SK-N-SH treated with all-trans-retinoic acid at 6 μM for 48 hours (cell line): Measurements from ENCODE around the gene POLR3B.

ENCODE experiments used
- BACH2 ChIP-seq: fragments of 250-450 bp; sonication (Bioruptor Pico); IDR thresholded peaks from 2 replicates; pipeline ENCODE4 v1.9.0; 2021; ENCODE audit warnings: mild to moderate bottlenecking, borderline replicate concordance
- ESRRG ChIP-seq: fragments of 250-450 bp; sonication (Bioruptor Pico); IDR thresholded peaks from 2 replicates; pipeline ENCODE4 v1.6.1; 2021; ENCODE audit warnings: mild to moderate bottlenecking
- GLIS3 ChIP-seq: fragments of 250-450 bp; sonication (Bioruptor Pico); IDR thresholded peaks from 2 replicates; pipeline ENCODE4 v1.5.0; 2020; ENCODE audit warnings: mild to moderate bottlenecking, moderate library complexity
- SNAI2 ChIP-seq: fragments of 250-450 bp; sonication (Bioruptor Pico); IDR thresholded peaks from 2 replicates; pipeline ENCODE4 v1.5.0; 2020; ENCODE audit warnings: mild to moderate bottlenecking, moderate library complexity
- TCF4 ChIP-seq: fragments of 250-450 bp; sonication (Bioruptor Pico); IDR thresholded peaks from 2 replicates; pipeline ENCODE4 v1.8.0; 2021; ENCODE audit warnings: mild to moderate bottlenecking, moderate library complexity, borderline replicate concordance
- ZFP3 ChIP-seq: fragments of 250-450 bp; sonication (Bioruptor Pico); IDR thresholded peaks from 2 replicates; pipeline ENCODE4 v1.5.0; 2020; ENCODE audit warnings: mild to moderate bottlenecking, moderate library complexity
- ZFP30 ChIP-seq: fragments of 450-650 bp; formaldehyde crosslinking; IDR thresholded peaks from 2 replicates; pipeline ENCODE4 v1.5.0; 2022; ENCODE audit warnings: mild to moderate bottlenecking, moderate library complexity
- TF ChIP-seq, protein P1 (sequence below): fragments of 250-450 bp; sonication (Bioruptor Pico); IDR thresholded peaks from 2 replicates; pipeline ENCODE4 v1.5.0; 2020; ENCODE audit warnings: mild to moderate bottlenecking, moderate library complexity
- TF ChIP-seq, protein P2 (sequence below): fragments of 250-450 bp; sonication (Bioruptor Pico); IDR thresholded peaks from 2 replicates; pipeline ENCODE4 v1.8.0; 2020; ENCODE audit warnings: mild to moderate bottlenecking, moderate library complexity, borderline replicate concordance
- TF ChIP-seq, protein P3 (sequence below): fragments of 250-450 bp; sonication (Bioruptor Pico); IDR thresholded peaks from 2 replicates; pipeline ENCODE4 v1.5.1; 2020; ENCODE audit warnings: low read depth, mild to moderate bottlenecking, moderate library complexity
- TF ChIP-seq, protein P4 (sequence below): fragments of 250-450 bp; sonication (Bioruptor Pico); IDR thresholded peaks from 2 replicates; pipeline ENCODE4 v1.5.1; 2021; ENCODE audit warnings: mild to moderate bottlenecking, moderate library complexity

DNA sequence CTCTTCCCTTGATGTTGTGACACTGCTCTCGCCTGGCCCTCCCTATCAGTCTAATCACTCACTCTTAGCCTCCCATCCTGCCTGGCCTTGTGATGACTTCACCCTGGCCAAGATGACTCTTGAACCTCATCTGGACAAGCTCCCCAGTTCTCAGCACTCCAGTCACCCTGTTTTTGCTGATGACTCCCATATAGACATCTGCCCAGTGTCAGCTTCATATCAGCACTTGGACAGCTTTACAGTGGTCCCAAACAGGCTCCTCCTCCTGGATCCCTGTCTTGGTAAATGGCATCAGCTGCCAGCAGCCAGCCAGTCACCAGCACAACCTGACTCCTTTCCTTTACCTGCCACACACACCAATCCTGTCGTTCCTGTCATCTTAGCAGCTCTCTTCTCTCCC, 104.2 kb downstream of the POLR3B start:
- TF ChIP-seq, protein P1, sequence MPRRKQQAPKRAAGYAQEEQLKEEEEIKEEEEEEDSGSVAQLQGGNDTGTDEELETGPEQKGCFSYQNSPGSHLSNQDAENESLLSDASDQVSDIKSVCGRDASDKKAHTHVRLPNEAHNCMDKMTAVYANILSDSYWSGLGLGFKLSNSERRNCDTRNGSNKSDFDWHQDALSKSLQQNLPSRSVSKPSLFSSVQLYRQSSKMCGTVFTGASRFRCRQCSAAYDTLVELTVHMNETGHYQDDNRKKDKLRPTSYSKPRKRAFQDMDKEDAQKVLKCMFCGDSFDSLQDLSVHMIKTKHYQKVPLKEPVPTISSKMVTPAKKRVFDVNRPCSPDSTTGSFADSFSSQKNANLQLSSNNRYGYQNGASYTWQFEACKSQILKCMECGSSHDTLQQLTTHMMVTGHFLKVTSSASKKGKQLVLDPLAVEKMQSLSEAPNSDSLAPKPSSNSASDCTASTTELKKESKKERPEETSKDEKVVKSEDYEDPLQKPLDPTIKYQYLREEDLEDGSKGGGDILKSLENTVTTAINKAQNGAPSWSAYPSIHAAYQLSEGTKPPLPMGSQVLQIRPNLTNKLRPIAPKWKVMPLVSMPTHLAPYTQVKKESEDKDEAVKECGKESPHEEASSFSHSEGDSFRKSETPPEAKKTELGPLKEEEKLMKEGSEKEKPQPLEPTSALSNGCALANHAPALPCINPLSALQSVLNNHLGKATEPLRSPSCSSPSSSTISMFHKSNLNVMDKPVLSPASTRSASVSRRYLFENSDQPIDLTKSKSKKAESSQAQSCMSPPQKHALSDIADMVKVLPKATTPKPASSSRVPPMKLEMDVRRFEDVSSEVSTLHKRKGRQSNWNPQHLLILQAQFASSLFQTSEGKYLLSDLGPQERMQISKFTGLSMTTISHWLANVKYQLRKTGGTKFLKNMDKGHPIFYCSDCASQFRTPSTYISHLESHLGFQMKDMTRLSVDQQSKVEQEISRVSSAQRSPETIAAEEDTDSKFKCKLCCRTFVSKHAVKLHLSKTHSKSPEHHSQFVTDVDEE (CRISPR knock-in tag): no peak
- TF ChIP-seq ZFP30 (CRISPR knock-in tag) (no peak), BACH2 (CRISPR knock-in tag) (no peak), GLIS3 (CRISPR knock-in tag) (no peak), ESRRG (CRISPR knock-in tag) (no peak), ZFP3 (no peak), TCF4 (CRISPR knock-in tag) (no peak), SNAI2 (CRISPR knock-in tag) (no peak)
- TF ChIP-seq, protein P2, sequence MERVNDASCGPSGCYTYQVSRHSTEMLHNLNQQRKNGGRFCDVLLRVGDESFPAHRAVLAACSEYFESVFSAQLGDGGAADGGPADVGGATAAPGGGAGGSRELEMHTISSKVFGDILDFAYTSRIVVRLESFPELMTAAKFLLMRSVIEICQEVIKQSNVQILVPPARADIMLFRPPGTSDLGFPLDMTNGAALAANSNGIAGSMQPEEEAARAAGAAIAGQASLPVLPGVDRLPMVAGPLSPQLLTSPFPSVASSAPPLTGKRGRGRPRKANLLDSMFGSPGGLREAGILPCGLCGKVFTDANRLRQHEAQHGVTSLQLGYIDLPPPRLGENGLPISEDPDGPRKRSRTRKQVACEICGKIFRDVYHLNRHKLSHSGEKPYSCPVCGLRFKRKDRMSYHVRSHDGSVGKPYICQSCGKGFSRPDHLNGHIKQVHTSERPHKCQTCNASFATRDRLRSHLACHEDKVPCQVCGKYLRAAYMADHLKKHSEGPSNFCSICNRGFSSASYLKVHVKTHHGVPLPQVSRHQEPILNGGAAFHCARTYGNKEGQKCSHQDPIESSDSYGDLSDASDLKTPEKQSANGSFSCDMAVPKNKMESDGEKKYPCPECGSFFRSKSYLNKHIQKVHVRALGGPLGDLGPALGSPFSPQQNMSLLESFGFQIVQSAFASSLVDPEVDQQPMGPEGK (CRISPR knock-in tag): no peak
- TF ChIP-seq, protein P3, sequence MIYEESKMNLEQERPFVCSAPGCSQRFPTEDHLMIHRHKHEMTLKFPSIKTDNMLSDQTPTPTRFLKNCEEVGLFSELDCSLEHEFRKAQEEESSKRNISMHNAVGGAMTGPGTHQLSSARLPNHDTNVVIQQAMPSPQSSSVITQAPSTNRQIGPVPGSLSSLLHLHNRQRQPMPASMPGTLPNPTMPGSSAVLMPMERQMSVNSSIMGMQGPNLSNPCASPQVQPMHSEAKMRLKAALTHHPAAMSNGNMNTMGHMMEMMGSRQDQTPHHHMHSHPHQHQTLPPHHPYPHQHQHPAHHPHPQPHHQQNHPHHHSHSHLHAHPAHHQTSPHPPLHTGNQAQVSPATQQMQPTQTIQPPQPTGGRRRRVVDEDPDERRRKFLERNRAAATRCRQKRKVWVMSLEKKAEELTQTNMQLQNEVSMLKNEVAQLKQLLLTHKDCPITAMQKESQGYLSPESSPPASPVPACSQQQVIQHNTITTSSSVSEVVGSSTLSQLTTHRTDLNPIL: no peak
- TF ChIP-seq, protein P4, sequence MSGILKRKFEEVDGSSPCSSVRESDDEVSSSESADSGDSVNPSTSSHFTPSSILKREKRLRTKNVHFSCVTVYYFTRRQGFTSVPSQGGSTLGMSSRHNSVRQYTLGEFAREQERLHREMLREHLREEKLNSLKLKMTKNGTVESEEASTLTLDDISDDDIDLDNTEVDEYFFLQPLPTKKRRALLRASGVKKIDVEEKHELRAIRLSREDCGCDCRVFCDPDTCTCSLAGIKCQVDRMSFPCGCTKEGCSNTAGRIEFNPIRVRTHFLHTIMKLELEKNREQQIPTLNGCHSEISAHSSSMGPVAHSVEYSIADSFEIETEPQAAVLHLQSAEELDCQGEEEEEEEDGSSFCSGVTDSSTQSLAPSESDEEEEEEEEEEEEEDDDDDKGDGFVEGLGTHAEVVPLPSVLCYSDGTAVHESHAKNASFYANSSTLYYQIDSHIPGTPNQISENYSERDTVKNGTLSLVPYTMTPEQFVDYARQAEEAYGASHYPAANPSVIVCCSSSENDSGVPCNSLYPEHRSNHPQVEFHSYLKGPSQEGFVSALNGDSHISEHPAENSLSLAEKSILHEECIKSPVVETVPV: no peak
